HG03565 (cell line): ENCODE data around the gene NLN.
"Not testable (repeated sequence)": the region's sequence is repeated elsewhere in the genome, so short reads cannot be mapped to it uniquely, and the experiment has no call there.

Experiments
- ATAC-seq: cut with Tn5 transposase; IDR thresholded peaks from one replicate; pipeline ENCODE4 v1.9.1; 2021; ENCODE audit warnings: mild to moderate bottlenecking, moderate library complexity; ENCODE audit not compliant: unreplicated experiment

The NLN gene

GRCh38 chr5:65730910-65731309 is 8.9 kb downstream of the NLN start:
- ATAC-seq, result no peak

DNA sequence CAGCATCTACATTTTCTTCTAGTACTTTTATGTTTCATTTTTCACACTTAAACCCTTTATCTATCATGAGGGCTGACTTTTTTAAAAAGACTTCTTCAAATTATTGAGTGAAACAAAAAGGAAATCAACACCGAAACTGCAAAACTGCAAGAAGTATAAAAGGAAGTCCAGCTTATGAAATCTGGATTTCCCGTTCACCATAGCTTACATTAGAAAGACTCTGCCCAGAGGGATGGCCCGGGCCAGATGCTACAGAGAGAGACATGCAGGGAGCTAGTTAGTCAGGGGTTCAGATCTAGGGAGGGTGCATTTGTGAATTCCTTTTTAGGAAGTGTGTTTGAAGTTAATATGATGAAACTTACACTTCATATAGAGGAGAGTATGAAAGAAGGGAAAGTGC is 10.0 kb downstream of the NLN start:
- ATAC-seq, result not testable (repeated sequence)

GRCh38 chr5:65734196-65734775 is 12.3 kb downstream of the NLN start:
- ATAC-seq, result not testable (repeated sequence)

DNA sequence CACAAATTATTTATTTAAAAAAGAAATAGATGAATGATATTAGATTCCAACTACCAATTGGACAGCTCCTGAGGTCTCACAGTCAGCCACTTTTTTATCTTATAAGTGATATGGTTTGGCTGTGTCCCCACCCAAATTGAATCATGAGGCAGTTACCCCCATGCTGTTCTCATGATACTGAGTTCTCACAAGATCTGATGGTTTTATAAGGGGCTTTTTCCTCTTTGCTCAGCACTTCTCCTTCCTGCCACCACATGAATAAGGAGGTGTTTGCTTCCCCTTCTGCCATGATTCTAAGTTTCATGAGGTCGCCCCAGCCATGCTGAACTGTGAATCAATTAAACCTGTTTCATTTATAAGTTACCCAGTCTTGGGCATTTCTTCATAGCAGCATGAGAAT is 12.9 kb downstream of the NLN start:
- no peak for ATAC-seq

- ATAC-seq, result no peak
These were observed 14.0 kb downstream of the NLN start for GRCh38 chr5:65736011-65736410.

DNA sequence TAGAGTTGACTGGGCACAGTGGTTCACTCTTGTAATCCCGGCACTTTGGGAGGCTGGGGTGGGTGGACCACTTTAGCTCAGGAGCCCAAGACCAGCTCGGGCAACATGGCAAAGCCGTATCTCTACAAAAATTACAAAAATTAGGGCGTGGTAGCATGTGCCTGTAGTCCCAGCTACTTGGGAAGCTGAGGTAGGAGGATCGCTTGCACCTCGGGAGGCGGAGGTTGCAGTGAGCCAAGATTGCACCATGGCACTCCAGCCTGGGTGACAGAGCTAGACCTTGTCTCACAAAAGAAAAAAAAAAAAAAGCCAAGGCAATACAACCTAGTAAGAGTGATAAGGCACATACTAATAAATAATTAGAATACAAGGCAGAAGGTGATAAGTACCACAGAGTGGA is 15.8 kb downstream of the NLN start:
- ATAC-seq, result no peak

DNA sequence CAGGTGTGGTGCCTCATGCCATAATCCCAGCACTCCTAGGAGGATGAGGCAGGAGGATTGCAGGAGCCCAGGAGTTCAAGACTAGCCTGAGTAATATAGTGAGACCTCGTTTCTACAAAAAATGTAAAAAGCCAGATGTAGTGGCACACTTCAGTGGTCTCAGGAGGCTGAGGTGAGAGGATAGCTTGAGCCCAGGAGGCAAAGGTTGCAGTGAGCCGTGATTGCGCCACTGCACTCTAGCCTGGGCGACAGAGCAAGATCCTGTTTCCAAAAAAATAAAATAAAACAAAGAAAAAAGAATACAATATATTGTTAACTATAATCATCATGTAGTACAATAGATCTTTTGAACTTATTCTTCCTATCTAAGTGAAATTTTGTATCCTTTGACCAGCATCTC is 16.3 kb downstream of the NLN start:
- ATAC-seq, result no peak

- no peak for ATAC-seq
These were observed 17.2 kb downstream of the NLN start for GRCh38 chr5:65739162-65739561.

DNA sequence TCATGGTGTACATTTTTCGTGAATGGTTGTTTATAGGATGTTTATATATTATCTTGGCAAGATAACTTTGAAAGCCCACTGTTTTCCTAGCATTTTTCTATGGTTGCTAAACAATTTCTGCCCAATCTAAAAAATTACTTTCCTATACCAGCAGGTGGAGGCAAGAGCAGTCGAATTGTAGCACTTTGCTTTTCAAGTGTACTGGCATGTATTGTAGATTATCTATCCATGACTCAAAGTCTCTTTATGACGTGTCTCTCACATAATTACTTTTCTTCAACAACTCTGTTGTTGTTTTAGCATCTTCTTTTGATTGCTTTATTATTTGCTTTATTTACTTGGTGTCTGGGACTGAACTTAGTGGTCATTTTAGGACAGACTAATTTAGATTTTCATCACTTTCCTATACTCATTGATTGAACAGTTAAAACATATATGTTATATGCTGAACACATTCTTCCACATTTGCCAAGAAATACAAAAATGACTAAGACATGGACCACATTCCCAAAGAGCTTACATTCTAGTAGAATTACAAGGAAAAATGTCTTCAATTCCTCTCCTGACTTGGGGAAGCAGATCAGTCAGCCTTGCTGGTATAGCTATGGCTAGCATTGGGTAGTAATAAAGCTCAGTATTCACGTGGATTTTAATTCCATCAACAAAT is 20.7 kb downstream of the NLN start:
- ATAC-seq, result no peak

GRCh38 chr5:65749221-65749844 is 27.3 kb downstream of the NLN start:
- ATAC-seq, result no peak

DNA sequence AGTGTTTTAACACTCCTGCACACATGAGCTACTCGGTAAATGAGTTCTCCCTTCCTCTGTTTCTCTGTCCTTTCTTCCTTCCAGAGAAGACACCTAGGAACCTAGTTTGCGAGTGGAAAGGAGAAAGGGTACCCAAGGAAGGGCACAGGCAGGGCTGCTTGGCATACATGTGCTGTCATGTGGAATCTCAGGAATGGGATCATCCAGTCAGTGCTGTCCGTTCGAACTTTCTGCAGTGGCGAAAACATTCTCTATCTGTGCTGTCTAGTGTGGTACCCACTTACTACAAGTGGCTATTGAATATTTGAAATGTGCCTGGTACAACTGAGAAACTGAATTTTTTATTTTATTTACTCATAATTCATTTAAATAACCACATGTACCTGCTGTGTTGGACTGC is 28.0 kb downstream of the NLN start:
- no peak for ATAC-seq

DNA sequence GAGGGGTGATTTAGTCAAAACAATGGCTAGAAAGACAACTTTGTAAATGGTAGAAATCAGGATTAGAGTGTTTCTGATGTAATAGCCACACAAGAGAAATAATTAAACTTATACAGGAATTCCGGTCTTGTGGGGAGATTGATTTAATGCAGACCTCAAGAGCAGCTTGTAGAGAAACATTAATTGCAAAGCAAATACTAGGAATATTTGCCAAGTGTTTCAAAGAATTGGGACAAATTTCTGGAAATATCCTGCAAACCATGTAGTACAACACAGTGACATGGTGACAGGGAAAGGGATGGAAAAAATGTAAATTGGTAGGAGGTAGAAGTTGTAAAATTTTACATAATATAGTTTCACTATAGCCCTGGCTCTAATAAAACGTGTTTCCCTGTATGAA is 28.9 kb downstream of the NLN start:
- no peak for ATAC-seq

- no peak for ATAC-seq
These were observed 31.2 kb downstream of the NLN start for GRCh38 chr5:65753189-65753588.

DNA sequence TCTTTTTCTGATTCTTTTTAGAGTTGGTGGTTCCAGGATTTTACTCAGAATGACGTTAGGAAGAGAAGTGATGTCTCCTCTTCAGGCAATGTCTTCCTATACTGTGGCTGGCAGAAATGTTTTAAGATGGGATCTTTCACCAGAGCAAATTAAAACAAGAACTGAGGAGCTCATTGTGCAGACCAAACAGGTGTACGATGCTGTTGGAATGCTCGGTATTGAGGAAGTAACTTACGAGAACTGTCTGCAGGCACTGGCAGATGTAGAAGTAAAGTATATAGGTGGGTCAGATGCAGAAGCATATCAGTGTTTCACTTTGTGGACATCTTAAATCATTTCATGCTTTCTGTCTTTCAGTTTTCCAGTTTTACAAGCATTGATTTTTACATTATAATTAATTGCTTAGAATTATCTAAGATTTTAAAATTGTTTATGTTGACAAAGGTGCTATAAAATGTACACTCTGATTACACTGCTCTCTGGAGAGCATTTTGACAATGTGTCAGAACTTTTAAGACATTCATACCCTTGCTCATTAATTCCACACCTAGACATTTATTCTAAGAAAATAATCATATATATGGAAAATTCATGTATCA is 36.6 kb downstream of the NLN start:
- no peak for ATAC-seq

- no peak for ATAC-seq
These were observed 38.7 kb downstream of the NLN start for GRCh38 chr5:65760504-65761275.

DNA sequence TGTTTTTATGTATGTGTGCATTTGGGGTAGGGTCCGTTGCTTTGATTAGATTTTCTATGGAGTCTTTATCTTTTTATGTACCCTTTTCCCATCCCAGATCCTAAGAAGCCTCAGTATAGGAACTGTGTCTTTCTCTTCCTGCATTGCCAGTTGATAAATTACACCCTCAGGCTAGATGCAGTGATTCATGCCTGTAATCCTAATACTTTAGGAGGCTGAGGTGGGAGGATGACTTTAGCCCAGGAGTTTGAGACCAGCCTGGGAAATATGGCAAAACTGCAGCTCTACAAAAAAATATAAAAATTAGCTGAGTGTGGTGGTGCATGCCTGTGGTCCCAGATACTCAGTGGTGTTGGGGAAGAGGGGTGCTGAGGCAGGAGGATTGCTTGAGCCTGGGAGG is 40.2 kb downstream of the NLN start:
- ATAC-seq, result no peak

- no peak for ATAC-seq
These were observed 43.6 kb downstream of the NLN start for GRCh38 chr5:65765582-65765981.

- ATAC-seq, result no peak
These were observed 44.2 kb downstream of the NLN start for GRCh38 chr5:65766175-65766574.

DNA sequence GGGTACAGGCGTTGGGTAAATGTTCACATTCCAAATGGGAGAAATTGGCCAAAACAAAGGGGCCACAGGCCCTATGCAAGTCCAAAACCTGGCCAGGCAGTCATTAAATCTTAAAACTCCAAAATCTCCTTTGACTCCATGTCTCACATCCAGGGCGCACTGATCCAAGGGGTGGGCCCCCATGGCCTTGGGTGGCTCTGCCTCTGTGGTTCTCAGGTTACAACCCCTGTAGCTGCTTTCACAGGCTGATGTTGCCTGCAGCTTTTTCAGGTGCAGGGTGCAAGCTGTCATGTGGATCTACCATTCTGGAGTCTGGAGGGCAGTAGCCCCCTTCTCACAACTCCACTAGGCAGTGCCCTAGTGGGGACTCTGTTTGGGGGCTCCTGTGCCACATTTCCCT is 44.8 kb downstream of the NLN start:
- ATAC-seq, result no peak

GRCh38 chr5:65767565-65767964 is 45.6 kb downstream of the NLN start:
- no peak for ATAC-seq

- ATAC-seq, result no peak
These were observed 46.8 kb downstream of the NLN start for GRCh38 chr5:65768723-65769346.
